Karpas-422 (cell line): ENCODE results near the gene TSEN2. TPM values are rescaled to one million over a fixed set of nuclear protein-coding genes. Genes with fewer than 3 reads are reported as not detected.

ENCODE experiments used
- DNase-seq: peaks from one replicate; pipeline ENCODE4 v3.0.0-alpha.2; 2015
- H2AFZ ChIP-seq: fragments of 200-600 bp; sonication (generic); 2 replicates; pipeline ENCODE4 v1.6.1; 2014; ENCODE audit warnings: antibody characterized with exemption, low read length, mixed read lengths
- H3K27ac ChIP-seq: fragments of 200-600 bp; sonication (generic); 2 replicates; pipeline ENCODE4 v1.5.1; 2014; ENCODE audit warnings: mild to moderate bottlenecking, low read length, moderate library complexity
- H3K27me3 ChIP-seq: fragments of 200-600 bp; sonication (generic); 2 replicates; pipeline ENCODE4 v1.6.1; 2014; ENCODE audit warnings: low read length, mixed read lengths
- H3K36me3 ChIP-seq: fragments of 200-600 bp; sonication (generic); 2 replicates; pipeline ENCODE4 v1.6.1; 2014; ENCODE audit warnings: low read length, mixed read lengths; ENCODE audit not compliant: insufficient read depth
- H3K4me1 ChIP-seq: fragments of 200-600 bp; sonication (generic); 2 replicates; pipeline ENCODE4 v1.6.1; 2014; ENCODE audit warnings: mild to moderate bottlenecking, low read length, mixed read lengths
- H3K4me2 ChIP-seq: fragments of 200-600 bp; sonication (generic); 2 replicates; pipeline ENCODE4 v1.6.1; 2014; ENCODE audit warnings: low read length, low read depth, mild to moderate bottlenecking; ENCODE audit not compliant: poor library complexity, severe bottlenecking
- H3K4me3 ChIP-seq: fragments of 200-600 bp; sonication (generic); 2 replicates; pipeline ENCODE4 v1.5.1; 2014; ENCODE audit warnings: mild to moderate bottlenecking, antibody characterized with exemption, low read length, mixed read lengths
- H3K79me2 ChIP-seq: fragments of 200-600 bp; sonication (generic); 2 replicates; pipeline ENCODE4 v1.6.1; 2014; ENCODE audit warnings: mild to moderate bottlenecking, low read length, mixed read lengths
- H3K9ac ChIP-seq: fragments of 200-600 bp; sonication (generic); 2 replicates; pipeline ENCODE4 v1.6.0; 2014; ENCODE audit warnings: low read length
- H3K9me2 ChIP-seq: fragments of 200-600 bp; sonication (generic), shearing (Covaris generic); replicated peaks from 2 replicates; pipeline ENCODE4 v1.6.0; 2014; ENCODE audit warnings: mild to moderate bottlenecking, low read length, moderate library complexity; ENCODE audit not compliant: insufficient read depth
- H3K9me3 ChIP-seq: fragments of 300-700, 200-600 bp; sonication (generic); 2 replicates; pipeline ENCODE4 v1.6.1; 2014; ENCODE audit warnings: low read length, mixed read lengths
- H4K20me1 ChIP-seq: fragments of 200-600 bp; sonication (generic); 2 replicates; pipeline ENCODE4 v1.6.1; 2014; ENCODE audit warnings: mild to moderate bottlenecking, antibody characterized with exemption, low read length, low read depth; ENCODE audit not compliant: insufficient read depth
- total RNA-seq: library from RNA; depleted of rRNA; stranded (reverse); fragments of >200 nt; shearing (Covaris generic); gene quantifications from 2 replicates; pipeline ENCODE4 v1.2.3, GENCODE V29; 2014; ENCODE audit warnings: low replicate concordance

The TSEN2 gene
- total RNA-seq, 1 experiment from 2014 or later, result 19.3 TPM

GRCh38 chr3:12449889-12450682 is 34.2 kb upstream of the TSEN2 start:
- Histone ChIP-seq H3K9me2 (no peaks in the 10 kb centered on the region), H3K27me3 (no peaks in the 10 kb centered on the region), H3K9ac (no peak overlapping the region), H3K27ac (no peak overlapping the region), H3K36me3 (no peaks in the 10 kb centered on the region), H3K9me3 (no peaks in the 10 kb centered on the region), H2AFZ (no peak overlapping the region), H4K20me1 (no peaks in the 10 kb centered on the region), H3K79me2 (no peaks in the 10 kb centered on the region), H3K4me1 (no peaks in the 10 kb centered on the region), H3K4me3 (no peak overlapping the region), H3K4me2 (no peak overlapping the region)
- DNase-seq, result peak; percentile 63

GRCh38 chr3:12451481-12451880 is 32.8 kb upstream of the TSEN2 start:
- Histone ChIP-seq H3K4me3 (no peak overlapping the region), H2AFZ (no peak overlapping the region), H3K27me3 (no peaks in the 10 kb centered on the region), H3K9me2 (no peaks in the 10 kb centered on the region), H4K20me1 (no peaks in the 10 kb centered on the region), H3K9ac (no peak overlapping the region), H3K27ac (no peak overlapping the region), H3K79me2 (no peaks in the 10 kb centered on the region), H3K36me3 (no peaks in the 10 kb centered on the region), H3K9me3 (no peaks in the 10 kb centered on the region), H3K4me1 (no peaks in the 10 kb centered on the region), H3K4me2 (no peak overlapping the region)
- no peak for DNase-seq

DNA sequence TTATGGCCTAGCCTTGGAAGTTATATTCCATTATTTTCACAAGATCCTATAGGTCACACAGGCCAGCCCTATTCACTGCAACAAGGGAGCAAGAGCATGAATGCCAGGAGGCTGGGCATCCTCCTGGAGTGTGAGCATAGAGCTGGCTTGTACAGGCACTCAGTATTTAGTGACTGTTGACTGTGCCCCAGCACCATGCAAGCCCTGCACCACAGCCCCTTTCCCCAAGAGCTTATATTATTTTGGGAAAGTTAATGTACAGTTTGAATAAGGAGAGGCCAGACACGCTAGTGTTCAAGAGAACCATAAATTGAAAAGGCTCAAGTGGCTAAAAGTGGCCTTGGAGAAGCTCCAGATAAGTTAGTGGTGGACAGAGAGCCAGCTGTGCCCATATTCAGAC is 32.3 kb upstream of the TSEN2 start:
- no peaks in the 10 kb centered on the region for H3K9me3 ChIP-seq
- H3K27me3 ChIP-seq, result no peaks in the 10 kb centered on the region
- H3K4me2 ChIP-seq, result no peak overlapping the region
- H3K9me2 ChIP-seq, result no peaks in the 10 kb centered on the region
- no peak overlapping the region for H3K9ac ChIP-seq
- no peaks in the 10 kb centered on the region for H3K4me1 ChIP-seq
- H3K27ac ChIP-seq, result no peak overlapping the region
- H2AFZ ChIP-seq, result no peak overlapping the region
- no peaks in the 10 kb centered on the region for H3K36me3 ChIP-seq
- H3K79me2 ChIP-seq, result no peaks in the 10 kb centered on the region
- H4K20me1 ChIP-seq, result no peaks in the 10 kb centered on the region
- no peak for DNase-seq
- no peak overlapping the region for H3K4me3 ChIP-seq

DNA sequence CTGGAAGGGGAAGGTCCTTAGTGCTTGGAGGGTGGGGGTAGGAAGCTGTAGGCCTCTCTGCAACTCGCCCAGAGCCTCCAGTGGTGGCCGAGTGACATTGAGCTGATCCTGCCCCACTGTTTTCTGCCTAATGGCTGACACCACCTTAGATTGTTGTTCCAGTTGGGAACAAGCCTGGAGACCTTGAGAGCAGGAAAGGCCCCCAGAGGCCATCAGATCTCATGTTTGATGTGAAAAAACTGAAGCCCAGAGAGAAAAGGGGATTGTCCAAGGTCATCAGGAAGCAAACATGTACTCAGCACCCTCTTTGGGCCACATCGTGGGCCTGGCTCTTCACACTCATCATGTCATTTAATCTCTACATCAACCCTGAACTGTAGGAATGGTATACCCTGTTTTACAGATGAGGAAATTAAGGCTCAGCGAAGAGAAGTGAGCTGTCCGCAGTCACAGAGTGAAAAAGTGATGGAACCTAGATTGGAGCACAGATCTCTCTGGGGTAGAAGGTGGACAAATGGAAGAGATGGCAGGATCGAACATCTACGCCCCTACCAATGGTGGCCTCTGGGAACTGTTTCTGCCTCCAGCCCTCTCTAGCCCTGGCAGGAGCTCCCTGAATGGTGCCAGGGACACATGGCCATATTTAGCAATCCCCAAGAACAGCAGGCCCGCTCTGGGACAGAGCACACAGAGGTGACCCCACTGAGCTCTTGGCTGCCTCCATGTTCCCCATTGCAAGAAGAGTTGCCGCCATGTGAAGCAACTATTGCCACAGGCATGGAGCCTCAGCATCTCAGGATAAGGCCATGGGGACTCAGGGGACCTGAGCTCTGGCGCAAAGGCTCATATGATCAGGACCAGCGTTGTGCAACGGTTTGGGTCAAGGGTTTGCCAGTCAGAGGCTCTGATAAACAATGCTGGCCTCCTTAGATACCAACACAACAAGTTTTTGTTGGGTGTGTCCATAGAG is 31.6 kb upstream of the TSEN2 start:
- no peaks in the 10 kb centered on the region for H3K9me3 ChIP-seq
- DNase-seq, result no peak

GRCh38 chr3:12454076-12454815 is 30.0 kb upstream of the TSEN2 start:
- Histone ChIP-seq H3K9ac (no peak overlapping the region), H3K36me3 (no peaks in the 10 kb centered on the region), H3K9me3 (no peaks in the 10 kb centered on the region), H3K4me1 (no peaks in the 10 kb centered on the region), H3K4me3 (no peak overlapping the region), H3K27ac (no peak overlapping the region), H3K79me2 (no peaks in the 10 kb centered on the region), H3K27me3 (no peaks in the 10 kb centered on the region), H3K9me2 (no peaks in the 10 kb centered on the region), H3K4me2 (no peak overlapping the region), H4K20me1 (no peaks in the 10 kb centered on the region), H2AFZ (no peak overlapping the region)
- no peak for DNase-seq

More for the DNA sequence above, 31.6 kb upstream of the TSEN2 start:
- Histone ChIP-seq H3K79me2 (no peaks in the 10 kb centered on the region), H2AFZ (no peak overlapping the region), H3K9ac (no peak overlapping the region), H3K9me2 (no peaks in the 10 kb centered on the region), H3K27me3 (no peaks in the 10 kb centered on the region), H3K36me3 (no peaks in the 10 kb centered on the region), H3K27ac (no peak overlapping the region), H4K20me1 (no peaks in the 10 kb centered on the region), H3K4me1 (no peaks in the 10 kb centered on the region), H3K4me2 (no peak overlapping the region), H3K4me3 (no peak overlapping the region)

DNA sequence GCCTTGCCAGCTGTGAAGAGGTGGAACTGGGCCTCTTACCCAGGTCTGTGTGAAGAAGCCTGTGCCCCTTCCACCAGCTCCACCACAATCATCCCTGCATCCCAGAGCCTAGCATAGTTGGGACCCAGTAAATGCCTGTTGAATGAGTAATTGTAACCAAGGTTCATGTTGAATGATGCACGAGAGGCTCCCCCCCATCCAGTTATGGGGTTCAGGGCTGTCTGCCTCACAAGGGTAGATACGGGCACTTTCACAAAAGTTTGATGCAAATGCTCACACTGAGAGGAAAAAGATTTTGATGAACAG is 29.5 kb upstream of the TSEN2 start:
- no peaks in the 10 kb centered on the region for H3K9me3 ChIP-seq
- no peak overlapping the region for H3K27ac ChIP-seq
- H3K9me2 ChIP-seq, result no peaks in the 10 kb centered on the region
- no peak overlapping the region for H3K4me2 ChIP-seq
- no peaks in the 10 kb centered on the region for H3K27me3 ChIP-seq
- no peaks in the 10 kb centered on the region for H3K4me1 ChIP-seq
- DNase-seq, result no peak
- H3K9ac ChIP-seq, result no peak overlapping the region
- no peaks in the 10 kb centered on the region for H3K79me2 ChIP-seq
- H2AFZ ChIP-seq, result no peak overlapping the region
- H3K4me3 ChIP-seq, result no peak overlapping the region
- no peaks in the 10 kb centered on the region for H3K36me3 ChIP-seq
- H4K20me1 ChIP-seq, result no peaks in the 10 kb centered on the region

DNA sequence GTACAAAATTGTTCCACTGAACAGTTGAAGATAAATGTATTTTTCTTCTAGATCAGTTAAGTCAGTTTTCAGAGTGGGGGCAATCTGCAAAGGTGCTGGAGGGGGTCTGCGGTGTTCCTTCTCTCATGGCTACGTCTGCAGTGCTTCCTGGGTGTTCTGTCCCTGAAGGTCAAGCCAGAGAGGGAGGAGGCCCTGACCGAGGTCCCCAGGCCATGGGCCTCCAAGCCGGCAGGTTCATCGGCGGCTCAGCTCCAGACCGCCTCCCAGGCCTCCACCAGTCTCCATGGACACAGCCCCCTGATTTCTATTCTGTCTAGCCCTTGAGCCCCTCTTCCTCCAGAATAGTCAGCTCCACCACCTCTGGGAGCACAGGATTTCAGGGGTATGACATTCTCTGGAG is 28.5 kb upstream of the TSEN2 start:
- Histone ChIP-seq H3K4me2 (no peak overlapping the region), H3K27me3 (no peaks in the 10 kb centered on the region), H3K4me1 (no peaks in the 10 kb centered on the region)

GRCh38 chr3:12456441-12456840 is 27.8 kb upstream of the TSEN2 start:
- Histone ChIP-seq H4K20me1 (no peaks in the 10 kb centered on the region), H3K4me3 (no peak overlapping the region), H3K9ac (no peak overlapping the region), H3K27me3 (no peaks in the 10 kb centered on the region), H3K4me2 (no peak overlapping the region), H3K79me2 (no peaks in the 10 kb centered on the region), H3K9me2 (no peaks in the 10 kb centered on the region), H2AFZ (no peak overlapping the region), H3K36me3 (no peaks in the 10 kb centered on the region), H3K4me1 (no peaks in the 10 kb centered on the region), H3K27ac (no peak overlapping the region), H3K9me3 (no peaks in the 10 kb centered on the region)
- DNase-seq, result no peak

More for the DNA sequence above, 28.5 kb upstream of the TSEN2 start:
- DNase-seq, result no peak
- Histone ChIP-seq H3K9me2 (no peaks in the 10 kb centered on the region), H2AFZ (no peak overlapping the region), H3K4me3 (no peak overlapping the region), H3K9me3 (no peaks in the 10 kb centered on the region), H3K27ac (no peak overlapping the region), H3K36me3 (no peaks in the 10 kb centered on the region), H3K79me2 (no peaks in the 10 kb centered on the region), H4K20me1 (no peaks in the 10 kb centered on the region), H3K9ac (no peak overlapping the region)
